Fibroblast of pulmonary artery (primary cell): ENCODE data around the gene TMEM44.

Source experiments
- DNase-seq: peaks from one replicate; pipeline ENCODE4 v3.0.0-alpha.2; 2010; ENCODE audit warnings: low read depth
- H3K4me3 ChIP-seq: replicated peaks from 2 replicates; pipeline ENCODE4 v1.5.1; 2011; ENCODE audit warnings: low read depth, mild to moderate bottlenecking, control low read depth, low read length, moderate library complexity
- CTCF ChIP-seq: IDR thresholded peaks from 2 replicates; pipeline ENCODE4 v1.5.1; 2011; ENCODE audit warnings: mild to moderate bottlenecking, control low read depth, low read length, inconsistent platforms; ENCODE audit errors: missing control alignments

The TMEM44 gene

GRCh38 chr3:194675081-194675640 lies 41.9 kb upstream of the TMEM44 start:
- DNase-seq: peak; percentile 20
- H3K4me3 ChIP-seq: no peak overlapping the region
- TF ChIP-seq CTCF: no peak

- DNase-seq: no peak
- no peak for TF ChIP-seq CTCF
- no peak overlapping the region for H3K4me3 ChIP-seq
Observed at GRCh38 chr3:194673761-194674160, 40.5 kb upstream of the TMEM44 start.

GRCh38 chr3:194672876-194673275 lies 39.7 kb upstream of the TMEM44 start:
- TF ChIP-seq CTCF: no peak
- DNase-seq: peak; percentile 13
- H3K4me3 ChIP-seq: peak overlapping the region; percentile 99

GRCh38 chr3:194671900-194672808 lies 38.9 kb upstream of the TMEM44 start, which contains the start of gene LSG1:
LSG1 (minus strand) TSS chr3:194672191; CDS start chr3:194672162, 29 bp downstream.
- peak; percentile 98 for DNase-seq
- peak within 1 kb of the TSS; percentile 99 for H3K4me3 ChIP-seq
- TF ChIP-seq CTCF: no peak

GRCh38 chr3:194671511-194671899 lies 38.3 kb upstream of the TMEM44 start:
- TF ChIP-seq CTCF: peak; percentile 63
- peak overlapping the region; percentile 99 for H3K4me3 ChIP-seq
- DNase-seq: peak; percentile 56

GRCh38 chr3:194667363-194667762 lies 34.1 kb upstream of the TMEM44 start:
- peak; percentile 51 for DNase-seq
- TF ChIP-seq CTCF: no peak
- no peak overlapping the region for H3K4me3 ChIP-seq
